ENCODE results near the gene USP53. TPM values are rescaled to one million over a fixed set of nuclear protein-coding genes. Genes with fewer than 3 reads are reported as not detected.

USP53 gene
- total RNA-seq, 1 experiment from 2014 or later, result 20.1 TPM

GRCh38 chr4:119229908-119230687 lies 17.6 kb downstream of the USP53 start (continued):
- no peak for TF ChIP-seq CDX4 (CRISPR knock-in tag; IDR thresholded peaks at IDR 0.05; ENCODE audit: borderline replicate concordance)
- no peak for TF ChIP-seq HMGA2 (CRISPR knock-in tag; IDR thresholded peaks at IDR 0.05)
- no peak for TF ChIP-seq NR2C2 (CRISPR knock-in tag; IDR thresholded peaks at IDR 0.05)
- no peak for TF ChIP-seq ZNF121 (CRISPR knock-in tag; IDR thresholded peaks at IDR 0.05)
- no peak for TF ChIP-seq FOXK1 (CRISPR knock-in tag; IDR thresholded peaks at IDR 0.05)
- no peak for TF ChIP-seq ZNF281 (CRISPR knock-in tag; IDR thresholded peaks at IDR 0.05)
- TF ChIP-seq ZNF317 (CRISPR knock-in tag; IDR thresholded peaks at IDR 0.05; ENCODE audit: borderline replicate concordance, low read depth), result no peak
- no peak for TF ChIP-seq CREB1 (CRISPR knock-in tag; IDR thresholded peaks at IDR 0.05)
- no peak for TF ChIP-seq IRF1 (CRISPR knock-in tag; IDR thresholded peaks at IDR 0.05)

- no peak overlapping the region for H3K4me3 Mint-ChIP-seq
- H3K36me3 Mint-ChIP-seq, result peaks cover 20% of the 10 kb centered on the region
- no peaks in the 10 kb centered on the region for H3K9me3 Mint-ChIP-seq
- ChIA-PET POLR2A (no interaction called here), CTCF (no interaction called here)
- DNase-seq (ENCODE audit: low spot score) (no peak), ATAC-seq (no peak)
- TF ChIP-seq NFATC4 (CRISPR knock-in tag; IDR thresholded peaks at IDR 0.05) (no peak), SMAD3 (CRISPR knock-in tag; IDR thresholded peaks at IDR 0.05; ENCODE audit: borderline replicate concordance) (no peak), RORB (CRISPR knock-in tag; IDR thresholded peaks at IDR 0.05) (no peak), ZNF396 (CRISPR knock-in tag; IDR thresholded peaks at IDR 0.05; ENCODE audit: borderline replicate concordance) (no peak), HMGXB4 (CRISPR knock-in tag; IDR thresholded peaks at IDR 0.05) (no peak), ETV6 (CRISPR knock-in tag; IDR thresholded peaks at IDR 0.05) (no peak)
- TF ChIP-seq, protein P1, sequence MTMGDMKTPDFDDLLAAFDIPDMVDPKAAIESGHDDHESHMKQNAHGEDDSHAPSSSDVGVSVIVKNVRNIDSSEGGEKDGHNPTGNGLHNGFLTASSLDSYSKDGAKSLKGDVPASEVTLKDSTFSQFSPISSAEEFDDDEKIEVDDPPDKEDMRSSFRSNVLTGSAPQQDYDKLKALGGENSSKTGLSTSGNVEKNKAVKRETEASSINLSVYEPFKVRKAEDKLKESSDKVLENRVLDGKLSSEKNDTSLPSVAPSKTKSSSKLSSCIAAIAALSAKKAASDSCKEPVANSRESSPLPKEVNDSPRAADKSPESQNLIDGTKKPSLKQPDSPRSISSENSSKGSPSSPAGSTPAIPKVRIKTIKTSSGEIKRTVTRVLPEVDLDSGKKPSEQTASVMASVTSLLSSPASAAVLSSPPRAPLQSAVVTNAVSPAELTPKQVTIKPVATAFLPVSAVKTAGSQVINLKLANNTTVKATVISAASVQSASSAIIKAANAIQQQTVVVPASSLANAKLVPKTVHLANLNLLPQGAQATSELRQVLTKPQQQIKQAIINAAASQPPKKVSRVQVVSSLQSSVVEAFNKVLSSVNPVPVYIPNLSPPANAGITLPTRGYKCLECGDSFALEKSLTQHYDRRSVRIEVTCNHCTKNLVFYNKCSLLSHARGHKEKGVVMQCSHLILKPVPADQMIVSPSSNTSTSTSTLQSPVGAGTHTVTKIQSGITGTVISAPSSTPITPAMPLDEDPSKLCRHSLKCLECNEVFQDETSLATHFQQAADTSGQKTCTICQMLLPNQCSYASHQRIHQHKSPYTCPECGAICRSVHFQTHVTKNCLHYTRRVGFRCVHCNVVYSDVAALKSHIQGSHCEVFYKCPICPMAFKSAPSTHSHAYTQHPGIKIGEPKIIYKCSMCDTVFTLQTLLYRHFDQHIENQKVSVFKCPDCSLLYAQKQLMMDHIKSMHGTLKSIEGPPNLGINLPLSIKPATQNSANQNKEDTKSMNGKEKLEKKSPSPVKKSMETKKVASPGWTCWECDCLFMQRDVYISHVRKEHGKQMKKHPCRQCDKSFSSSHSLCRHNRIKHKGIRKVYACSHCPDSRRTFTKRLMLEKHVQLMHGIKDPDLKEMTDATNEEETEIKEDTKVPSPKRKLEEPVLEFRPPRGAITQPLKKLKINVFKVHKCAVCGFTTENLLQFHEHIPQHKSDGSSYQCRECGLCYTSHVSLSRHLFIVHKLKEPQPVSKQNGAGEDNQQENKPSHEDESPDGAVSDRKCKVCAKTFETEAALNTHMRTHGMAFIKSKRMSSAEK (CRISPR knock-in tag; IDR thresholded peaks at IDR 0.05; ENCODE audit: borderline replicate concordance), result no peak
- TF ChIP-seq, protein P2, sequence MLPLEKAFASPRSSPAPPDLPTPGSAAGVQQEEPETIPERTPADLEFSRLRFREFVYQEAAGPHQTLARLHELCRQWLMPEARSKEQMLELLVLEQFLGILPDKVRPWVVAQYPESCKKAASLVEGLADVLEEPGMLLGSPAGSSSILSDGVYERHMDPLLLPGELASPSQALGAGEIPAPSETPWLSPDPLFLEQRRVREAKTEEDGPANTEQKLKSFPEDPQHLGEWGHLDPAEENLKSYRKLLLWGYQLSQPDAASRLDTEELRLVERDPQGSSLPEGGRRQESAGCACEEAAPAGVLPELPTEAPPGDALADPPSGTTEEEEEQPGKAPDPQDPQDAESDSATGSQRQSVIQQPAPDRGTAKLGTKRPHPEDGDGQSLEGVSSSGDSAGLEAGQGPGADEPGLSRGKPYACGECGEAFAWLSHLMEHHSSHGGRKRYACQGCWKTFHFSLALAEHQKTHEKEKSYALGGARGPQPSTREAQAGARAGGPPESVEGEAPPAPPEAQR (CRISPR knock-in tag; IDR thresholded peaks at IDR 0.05), result no peak
- H3K27ac Mint-ChIP-seq, result no peak overlapping the region; the same call in 1 of the 2 replicates
- no peaks in the 10 kb centered on the region for H3K27me3 Mint-ChIP-seq (ENCODE audit: low read depth)
- peaks cover 7% of the 10 kb centered on the region for H3K4me1 Mint-ChIP-seq
Observed at GRCh38 chr4:119231491-119231890, 19.0 kb downstream of the USP53 start.
